VCaP (cell line): ENCODE results near the gene FDPS.
A peak's percentile ranks its signal among the peaks of the same experiment; 100 is the strongest.

ENCODE experiments used
- H3K27ac ChIP-seq: fragments of 450-650 bp; 2 replicates; pipeline ENCODE4 v1.5.1; 2017
- CTCF ChIP-seq: fragments of 450-650 bp; conservative IDR thresholded peaks from 2 replicates; pipeline ENCODE4 v1.5.1; 2017; ENCODE audit warnings: mild to moderate bottlenecking, moderate library complexity

The FDPS gene

GRCh38 chr1:155278689-155279160, 29.9 kb upstream of the FDPS start:
- H3K27ac ChIP-seq, result peak overlapping the region; percentile 79

GRCh38 chr1:155279268-155279667, 29.4 kb upstream of the FDPS start:
- no peak for TF ChIP-seq CTCF
- H3K27ac ChIP-seq, result peak overlapping the region; percentile 79

More at GRCh38 chr1:155278689-155279160, 29.9 kb upstream of the FDPS start:
- peak; percentile 18; the same call in 1 of the 2 replicates for TF ChIP-seq CTCF

GRCh38 chr1:155282488-155283091, 26.1 kb upstream of the FDPS start:
- TF ChIP-seq CTCF, result no peak
- no peak overlapping the region for H3K27ac ChIP-seq

GRCh38 chr1:155284476-155284875, 24.2 kb upstream of the FDPS start:
- no peak overlapping the region for H3K27ac ChIP-seq
- no peak for TF ChIP-seq CTCF

- TF ChIP-seq CTCF, result no peak
- H3K27ac ChIP-seq, result no peak overlapping the region
Observed at GRCh38 chr1:155285063-155285462, 23.6 kb upstream of the FDPS start.

- no peak for TF ChIP-seq CTCF
- H3K27ac ChIP-seq, result no peak overlapping the region
Observed at GRCh38 chr1:155285631-155286044, 23.0 kb upstream of the FDPS start.

GRCh38 chr1:155286544-155286943, 22.1 kb upstream of the FDPS start:
- H3K27ac ChIP-seq, result no peak overlapping the region
- no peak for TF ChIP-seq CTCF
